GM21737 (cell line): ENCODE measurements around the gene TSSK1B.
"Not testable (repeated sequence)": the region's sequence is repeated elsewhere in the genome, so short reads cannot be mapped to it uniquely, and the experiment has no call there.

Source experiments
- ATAC-seq: cut with Tn5 transposase; IDR thresholded peaks from one replicate; pipeline ENCODE4 v1.9.1; 2021; ENCODE audit warnings: mild to moderate bottlenecking, moderate library complexity; ENCODE audit not compliant: unreplicated experiment

Gene TSSK1B, protein sequence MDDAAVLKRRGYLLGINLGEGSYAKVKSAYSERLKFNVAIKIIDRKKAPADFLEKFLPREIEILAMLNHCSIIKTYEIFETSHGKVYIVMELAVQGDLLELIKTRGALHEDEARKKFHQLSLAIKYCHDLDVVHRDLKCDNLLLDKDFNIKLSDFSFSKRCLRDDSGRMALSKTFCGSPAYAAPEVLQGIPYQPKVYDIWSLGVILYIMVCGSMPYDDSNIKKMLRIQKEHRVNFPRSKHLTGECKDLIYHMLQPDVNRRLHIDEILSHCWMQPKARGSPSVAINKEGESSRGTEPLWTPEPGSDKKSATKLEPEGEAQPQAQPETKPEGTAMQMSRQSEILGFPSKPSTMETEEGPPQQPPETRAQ

DNA sequence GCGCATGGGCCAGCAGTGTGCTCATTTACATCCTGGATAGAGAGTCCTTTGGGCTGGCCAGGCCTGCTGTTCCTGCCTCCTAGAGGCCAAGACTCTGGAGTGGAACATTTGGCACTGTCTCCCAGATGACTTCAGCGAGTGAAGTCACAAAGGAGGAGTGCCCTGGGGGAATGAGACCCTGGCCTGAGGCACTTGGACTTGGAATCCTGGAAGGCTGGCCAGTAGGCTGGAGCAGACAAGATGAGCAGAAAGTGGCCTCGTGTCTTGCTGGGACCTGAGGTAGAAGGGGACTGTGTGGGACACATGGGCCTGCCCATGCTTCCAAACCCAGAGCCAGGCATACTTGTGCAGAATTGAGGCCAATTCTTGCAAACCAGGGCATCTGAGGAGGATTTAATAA, at the start of gene TSSK1B:
Gene TSSK1B, minus strand, starts transcription at position 101 of the 400 bp plus-strand sequence. CDS start 150 bp downstream, outside the sequence.
- no peak for ATAC-seq

- no peak for ATAC-seq
Measured at GRCh38 chr5:113480243-113480642, 45.5 kb upstream of the TSSK1B start.

GRCh38 chr5:113478691-113479090, 43.9 kb upstream of the TSSK1B start:
- ATAC-seq: no peak

DNA sequence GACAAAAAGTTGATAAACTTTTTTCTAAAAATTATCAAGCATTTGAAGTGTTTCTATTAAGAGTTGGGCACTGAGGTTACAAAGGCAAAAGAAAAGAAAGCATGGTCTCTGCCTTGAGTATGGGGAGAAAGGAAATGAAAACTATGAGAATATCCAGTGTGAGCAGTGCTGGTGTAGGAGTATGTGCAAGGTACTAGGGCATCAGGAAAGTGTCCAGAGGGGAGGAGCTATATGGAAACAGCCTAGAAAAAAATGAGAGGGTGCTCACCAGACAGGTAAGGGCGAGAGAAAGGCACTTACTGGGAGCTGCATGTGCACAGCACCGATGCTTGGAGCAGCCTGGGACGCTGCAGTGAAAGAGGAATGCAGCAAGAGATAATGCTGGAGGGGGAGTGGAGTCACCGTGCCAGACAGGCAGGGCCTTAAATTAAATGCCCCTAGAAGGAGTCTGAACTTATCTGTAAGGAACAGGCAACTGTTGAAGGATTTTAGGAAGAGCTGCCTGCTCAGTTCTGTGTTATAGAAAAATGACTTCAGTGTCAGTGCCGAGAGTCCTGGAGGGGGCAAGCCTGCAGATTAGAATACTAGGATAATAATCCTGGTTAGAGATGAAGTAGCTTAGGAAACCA, 39.4 kb upstream of the TSSK1B start:
- no peak for ATAC-seq

DNA sequence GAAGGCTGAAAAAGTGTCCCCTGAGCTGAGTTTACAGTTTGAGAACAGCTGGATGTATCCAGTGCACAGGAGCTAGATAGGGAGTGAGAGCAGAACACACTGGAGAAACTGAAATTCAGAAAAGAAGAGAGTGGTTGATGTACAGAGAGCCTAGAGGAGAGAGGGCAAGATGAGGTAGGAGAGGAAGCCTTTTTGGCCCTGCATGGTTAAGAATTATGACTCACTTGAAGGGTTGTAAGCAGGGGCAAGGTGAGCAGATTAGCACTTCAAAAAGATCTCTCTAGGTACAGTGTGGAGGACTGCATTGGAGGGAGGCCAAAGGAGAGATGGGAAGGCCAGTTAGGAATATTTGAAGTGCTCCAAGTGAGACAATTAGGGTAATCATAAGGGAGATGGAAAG, 28.2 kb upstream of the TSSK1B start:
- no peak for ATAC-seq

DNA sequence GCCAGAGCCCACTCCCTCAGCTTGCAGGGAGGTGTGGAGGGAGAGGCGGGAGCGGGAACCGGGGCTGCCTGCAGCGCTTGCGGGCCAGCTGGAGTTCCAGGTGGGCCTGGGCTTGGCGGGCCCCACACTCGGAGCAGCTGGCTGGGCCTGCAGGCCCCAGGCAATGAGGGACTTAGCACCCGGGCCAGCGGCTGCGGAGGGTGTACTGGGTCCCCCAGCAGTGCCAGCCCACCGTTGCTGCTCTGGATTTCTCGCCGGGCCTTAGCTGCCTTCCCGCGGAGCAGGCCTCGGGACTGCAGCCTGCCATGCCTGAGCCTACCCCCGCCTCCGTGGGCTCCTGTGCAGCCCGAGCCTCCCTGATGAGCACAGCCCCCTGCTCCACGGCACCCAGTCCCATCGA, 22.3 kb upstream of the TSSK1B start:
- ATAC-seq: not testable (repeated sequence)

- ATAC-seq: no peak
Measured at GRCh38 chr5:113452941-113453340, 18.2 kb upstream of the TSSK1B start.

DNA sequence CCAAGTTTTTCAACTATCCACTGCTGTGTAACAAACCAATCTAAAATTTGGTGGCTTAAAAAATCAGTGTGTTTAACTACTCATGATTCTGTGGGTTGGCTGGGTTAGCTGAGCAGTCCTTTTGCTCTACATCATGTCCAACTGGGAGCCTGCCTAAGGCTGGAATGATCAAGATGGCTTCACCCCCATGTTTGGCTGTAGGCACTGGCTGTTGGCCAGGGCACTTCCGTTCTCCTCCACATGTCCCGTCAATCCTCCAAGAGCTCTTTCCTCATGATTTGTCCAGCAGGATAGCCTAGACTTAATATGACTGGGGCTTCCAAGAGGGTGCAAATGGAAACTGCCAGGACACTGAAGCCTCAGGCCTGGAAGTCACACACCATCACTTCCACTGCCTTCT, 17.0 kb upstream of the TSSK1B start:
- no peak for ATAC-seq

DNA sequence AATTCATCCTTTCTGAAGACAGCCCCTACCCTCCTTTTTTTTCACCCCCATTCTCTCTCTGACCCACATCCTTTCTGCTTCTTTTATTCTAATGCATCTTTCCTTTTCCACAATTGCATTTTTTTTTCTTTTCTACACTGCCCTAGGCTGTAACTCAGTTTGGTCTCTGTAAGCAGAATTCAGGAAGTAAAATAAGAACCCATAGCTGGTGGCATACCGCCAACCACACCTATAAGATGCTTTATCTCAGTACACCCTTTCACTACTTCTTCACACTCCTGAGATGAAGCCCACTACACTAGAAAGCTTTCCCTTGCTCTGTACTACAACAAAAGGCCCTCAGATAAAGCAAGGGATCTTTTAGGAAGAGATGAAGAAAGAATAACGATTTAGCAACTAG, 16.1 kb upstream of the TSSK1B start:
- no peak for ATAC-seq

- ATAC-seq: no peak
Measured at GRCh38 chr5:113450462-113450861, 15.7 kb upstream of the TSSK1B start.

DNA sequence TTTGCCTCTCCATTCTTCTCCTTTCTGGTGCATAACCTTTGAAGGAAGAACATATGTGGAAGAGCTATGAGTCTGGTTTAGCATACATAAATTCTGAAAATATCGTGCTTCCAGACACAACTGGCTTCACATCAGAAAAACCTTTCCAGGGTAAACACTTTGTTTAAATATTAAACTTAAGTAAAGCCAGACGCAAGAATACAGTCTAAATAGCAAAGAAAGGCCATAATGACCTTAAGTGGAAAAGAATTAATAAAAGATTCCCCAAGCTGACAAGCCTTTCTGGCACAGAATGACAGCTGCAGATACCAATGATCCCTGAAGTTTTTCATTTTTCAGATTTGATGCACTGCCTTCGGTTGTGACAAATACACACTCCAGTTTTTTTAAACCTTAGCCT, 13.5 kb upstream of the TSSK1B start:
- no peak for ATAC-seq

GRCh38 chr5:113447498-113448050, 12.8 kb upstream of the TSSK1B start:
- ATAC-seq: no peak

DNA sequence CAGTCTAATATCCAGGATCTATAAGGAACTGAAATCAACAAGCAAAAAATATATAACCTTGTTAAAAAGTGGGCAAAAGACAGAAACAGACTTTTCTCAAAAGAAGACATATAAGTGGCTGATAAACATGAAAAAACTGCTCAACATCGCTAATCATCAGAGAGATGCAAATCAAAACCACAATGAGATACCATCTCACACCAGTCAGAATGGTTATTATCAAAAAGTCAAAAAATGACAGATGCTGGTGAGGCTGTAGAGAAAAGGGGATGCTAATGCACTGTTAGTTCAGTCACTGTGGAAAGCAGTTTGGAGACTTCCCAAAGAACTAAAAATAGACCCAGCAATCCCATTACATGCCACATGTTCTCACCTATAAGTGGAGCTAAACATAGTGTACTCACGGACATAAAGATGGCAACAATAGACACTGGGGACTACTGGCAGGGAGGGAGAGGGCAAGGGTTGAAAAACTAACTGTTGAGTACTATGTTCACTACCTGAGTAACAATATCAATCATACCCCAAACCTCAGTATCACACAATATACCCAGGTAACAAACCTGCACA, 11.7 kb upstream of the TSSK1B start:
- no peak for ATAC-seq

DNA sequence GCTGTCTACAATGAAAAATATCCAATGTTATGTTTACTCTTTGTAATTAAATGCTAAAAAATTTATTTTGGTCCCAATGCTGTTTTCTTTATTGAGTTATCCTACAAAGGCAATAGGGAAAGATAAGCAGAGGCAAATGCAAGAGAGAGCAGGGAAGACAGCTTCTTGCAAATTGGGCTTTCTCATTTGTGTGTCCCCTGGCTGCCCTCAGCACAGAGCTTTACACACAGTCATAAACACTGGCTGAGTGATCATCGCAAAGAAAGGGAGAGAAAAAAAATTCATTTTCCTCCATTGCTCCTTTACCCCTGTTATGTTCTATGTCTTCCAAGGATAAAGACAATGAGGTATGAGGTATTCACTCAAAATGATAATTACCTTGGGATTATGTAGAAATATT, 2.3 kb upstream of the TSSK1B start:
- ATAC-seq: no peak

- no peak for ATAC-seq
Measured at GRCh38 chr5:113435575-113435974, 786 bp upstream of the TSSK1B start.

DNA sequence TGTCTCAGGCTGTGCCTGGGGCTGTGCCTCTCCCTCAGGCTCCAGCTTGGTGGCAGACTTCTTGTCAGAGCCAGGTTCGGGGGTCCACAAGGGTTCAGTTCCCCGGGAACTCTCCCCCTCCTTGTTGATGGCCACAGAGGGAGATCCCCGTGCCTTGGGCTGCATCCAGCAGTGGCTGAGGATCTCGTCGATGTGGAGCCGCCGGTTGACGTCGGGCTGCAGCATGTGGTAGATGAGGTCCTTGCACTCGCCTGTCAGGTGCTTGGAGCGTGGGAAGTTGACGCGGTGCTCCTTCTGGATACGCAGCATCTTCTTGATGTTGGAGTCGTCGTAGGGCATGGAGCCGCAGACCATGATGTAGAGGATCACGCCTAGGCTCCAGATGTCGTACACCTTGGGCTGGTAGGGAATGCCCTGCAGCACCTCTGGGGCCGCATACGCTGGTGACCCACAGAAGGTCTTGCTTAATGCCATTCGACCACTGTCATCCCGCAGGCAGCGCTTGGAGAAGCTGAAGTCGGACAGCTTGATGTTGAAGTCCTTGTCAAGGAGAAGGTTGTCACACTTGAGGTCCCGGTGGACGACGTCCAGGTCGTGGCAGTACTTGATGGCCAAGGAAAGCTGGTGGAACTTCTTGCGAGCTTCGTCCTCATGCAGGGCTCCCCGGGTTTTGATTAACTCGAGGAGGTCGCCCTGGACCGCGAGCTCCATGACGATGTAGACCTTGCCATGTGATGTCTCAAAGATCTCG, 752 bp downstream of the TSSK1B start:
- ATAC-seq: no peak

- no peak for ATAC-seq
Measured at GRCh38 chr5:113433071-113433470, 1.7 kb downstream of the TSSK1B start.

DNA sequence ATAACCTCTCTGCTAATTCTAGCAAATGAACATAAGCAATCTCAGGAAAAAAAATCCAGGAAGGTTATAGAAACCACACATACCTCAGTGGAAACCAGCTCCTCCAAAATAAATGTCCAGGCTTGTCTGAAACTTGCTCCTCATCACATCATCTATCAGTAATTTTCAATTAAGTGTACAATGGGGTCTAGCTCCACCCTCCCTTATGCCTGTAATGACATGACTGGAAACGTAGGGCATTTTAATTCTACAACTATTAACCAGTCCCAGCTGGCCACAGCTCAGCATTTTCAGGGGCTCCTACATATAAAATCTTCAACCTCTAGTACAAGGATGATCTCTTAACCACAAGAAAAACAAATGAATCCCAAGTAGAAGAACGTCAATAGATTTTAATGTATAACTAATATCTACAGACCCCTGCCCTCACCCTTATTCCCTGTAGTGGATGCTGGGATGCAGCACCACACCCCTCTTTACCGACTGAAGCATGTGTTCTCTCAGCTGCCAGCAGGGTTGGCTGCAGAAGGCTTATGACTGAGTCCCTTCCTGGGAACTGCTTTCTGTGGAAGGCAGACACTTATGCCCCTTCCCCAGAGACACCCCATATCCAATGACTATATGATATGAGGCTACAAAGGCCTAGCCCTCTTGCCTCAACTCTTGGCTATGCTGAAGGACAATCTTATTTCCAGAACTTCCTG, 6.8 kb downstream of the TSSK1B start:
- no peak for ATAC-seq

GRCh38 chr5:113425909-113426308, 8.9 kb downstream of the TSSK1B start:
- ATAC-seq: no peak

- no peak for ATAC-seq
Measured at GRCh38 chr5:113421693-113422092, 13.1 kb downstream of the TSSK1B start.

GRCh38 chr5:113405530-113405929, 29.3 kb downstream of the TSSK1B start:
- ATAC-seq: no peak
